SH-SY5Y (cell line): ENCODE results near the gene FCER1A.

Experiments used
- GATA2 ChIP-seq: IDR thresholded peaks from 2 replicates; pipeline ENCODE4 v1.6.1; 2011; ENCODE audit warnings: mild to moderate bottlenecking, low read depth, low read length
- GATA3 ChIP-seq: IDR thresholded peaks from 2 replicates; pipeline ENCODE4 v1.6.1; 2011; ENCODE audit warnings: low read depth, mild to moderate bottlenecking, low read length, moderate library complexity

GRCh38 chr1:159300146-159300545 lies 2.0 kb upstream of the FCER1A start:
- TF ChIP-seq GATA2 (no peak), GATA3 (no peak)
